ENCODE results near the gene ZNF660.
"Not testable (repeated sequence)": the region's sequence is repeated elsewhere in the genome, so short reads cannot be mapped to it uniquely, and the experiment has no call there.

ZNF660 gene

GRCh38 chr3:44584646-44585501, at the start of gene ZNF660:
TSS of gene ZNF660 (plus strand) at chr3:44584964. CDS start at chr3:44594194, 9,230 bp downstream.
- peak; percentile 72 for DNase-seq

GRCh38 chr3:44535364-44535763, 49.4 kb upstream of the ZNF660 start:
- no peak for DNase-seq

- DNase-seq, result not testable (repeated sequence)
These were observed 40.0 kb upstream of the ZNF660 start for GRCh38 chr3:44544811-44545210.

- DNase-seq, result peak; percentile 65
These were observed 29.9 kb upstream of the ZNF660 start, which contains the start of gene ZKSCAN7 for GRCh38 chr3:44554626-44555592. TSS of gene ZKSCAN7 (plus strand) at chr3:44555193. CDS start at chr3:44557048, 1,855 bp downstream.

- peak; percentile 6 for DNase-seq
These were observed 29.0 kb upstream of the ZNF660 start for GRCh38 chr3:44555723-44556122.

- DNase-seq, result no peak
These were observed 27.7 kb upstream of the ZNF660 start for GRCh38 chr3:44557074-44557473.

GRCh38 chr3:44561076-44561475, 23.7 kb upstream of the ZNF660 start:
- no peak for DNase-seq

- DNase-seq, result no peak
These were observed 22.6 kb upstream of the ZNF660 start for GRCh38 chr3:44562147-44562546.

GRCh38 chr3:44568561-44568960, 16.2 kb upstream of the ZNF660 start:
- peak; percentile 16 for DNase-seq

GRCh38 chr3:44571024-44571423, 13.7 kb upstream of the ZNF660 start:
- DNase-seq, result no peak

GRCh38 chr3:44576613-44577012, 8.2 kb upstream of the ZNF660 start:
- DNase-seq, result no peak

- not testable (repeated sequence) for DNase-seq
These were observed 7.3 kb upstream of the ZNF660 start for GRCh38 chr3:44577354-44577952.

- not testable (repeated sequence) for DNase-seq
These were observed 6.4 kb upstream of the ZNF660 start for GRCh38 chr3:44578316-44578715.

GRCh38 chr3:44578924-44579515, 5.7 kb upstream of the ZNF660 start:
- not testable (repeated sequence) for DNase-seq

GRCh38 chr3:44579749-44580148, 5.0 kb upstream of the ZNF660 start:
- not testable (repeated sequence) for DNase-seq

- not testable (repeated sequence) for DNase-seq
These were observed 3.8 kb upstream of the ZNF660 start for GRCh38 chr3:44580971-44581370.

GRCh38 chr3:44596621-44597020, 11.9 kb downstream of the ZNF660 start:
- DNase-seq, result no peak

- no peak for DNase-seq
These were observed 17.0 kb downstream of the ZNF660 start for GRCh38 chr3:44601749-44602148.

GRCh38 chr3:44612678-44613077, 27.9 kb downstream of the ZNF660 start:
- DNase-seq, result no peak

GRCh38 chr3:44624749-44625480, 40.2 kb downstream of the ZNF660 start, which contains the start of gene ZNF197:
TSS of gene ZNF197 (plus strand) at chr3:44625036. CDS start at chr3:44629155, 4,119 bp downstream.
- peak; percentile 95 for DNase-seq

- no peak for DNase-seq
These were observed 44.0 kb downstream of the ZNF660 start for GRCh38 chr3:44628716-44629115.

- no peak for DNase-seq
These were observed 47.4 kb downstream of the ZNF660 start for GRCh38 chr3:44632193-44632592.
